ENCODE data around the gene FUCA2. TPM values are rescaled to one million over a fixed set of nuclear protein-coding genes. Genes with fewer than 3 reads are reported as not detected.

Gene FUCA2, protein sequence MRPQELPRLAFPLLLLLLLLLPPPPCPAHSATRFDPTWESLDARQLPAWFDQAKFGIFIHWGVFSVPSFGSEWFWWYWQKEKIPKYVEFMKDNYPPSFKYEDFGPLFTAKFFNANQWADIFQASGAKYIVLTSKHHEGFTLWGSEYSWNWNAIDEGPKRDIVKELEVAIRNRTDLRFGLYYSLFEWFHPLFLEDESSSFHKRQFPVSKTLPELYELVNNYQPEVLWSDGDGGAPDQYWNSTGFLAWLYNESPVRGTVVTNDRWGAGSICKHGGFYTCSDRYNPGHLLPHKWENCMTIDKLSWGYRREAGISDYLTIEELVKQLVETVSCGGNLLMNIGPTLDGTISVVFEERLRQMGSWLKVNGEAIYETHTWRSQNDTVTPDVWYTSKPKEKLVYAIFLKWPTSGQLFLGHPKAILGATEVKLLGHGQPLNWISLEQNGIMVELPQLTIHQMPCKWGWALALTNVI
- total RNA-seq, result 41.2 and 61.5 TPM in 2 replicates

DNA sequence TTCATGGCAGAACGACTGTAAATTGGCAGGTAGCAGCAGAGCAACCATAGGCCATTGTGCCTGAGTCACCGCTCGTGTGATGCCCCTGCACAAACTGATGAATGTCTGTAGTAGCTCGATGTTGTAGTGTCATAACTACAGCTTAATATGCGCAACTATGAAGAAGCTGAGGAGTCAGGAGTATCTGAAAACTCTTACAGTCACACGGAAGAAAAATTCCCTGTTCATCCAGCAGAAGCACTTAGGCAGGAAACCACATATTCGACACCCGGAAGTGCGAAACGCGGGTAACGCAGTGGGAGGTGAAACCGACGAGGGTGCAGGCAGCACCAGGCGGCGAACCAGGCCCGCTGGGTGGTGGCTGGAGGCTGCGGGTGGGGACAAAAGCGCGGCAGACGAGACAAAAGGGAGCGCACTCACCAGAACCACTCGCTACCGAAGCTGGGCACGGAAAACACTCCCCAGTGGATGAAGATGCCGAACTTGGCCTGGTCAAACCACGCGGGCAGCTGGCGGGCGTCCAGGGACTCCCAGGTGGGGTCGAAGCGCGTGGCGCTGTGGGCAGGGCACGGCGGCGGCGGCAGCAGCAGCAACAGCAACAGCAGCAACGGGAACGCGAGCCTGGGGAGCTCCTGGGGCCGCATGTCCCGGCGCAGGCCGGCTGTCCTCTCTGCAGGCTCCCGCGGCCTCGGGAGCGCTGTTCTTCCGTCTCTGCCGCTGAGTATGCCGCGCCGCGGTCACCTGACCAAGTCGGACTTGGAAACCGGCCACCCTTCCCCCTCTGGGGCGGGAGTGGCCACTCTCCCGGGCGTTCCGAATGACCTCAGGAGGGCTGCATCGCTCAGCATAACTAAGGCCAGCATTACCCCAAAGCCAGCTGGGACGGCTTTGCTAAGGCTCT lies at the start of gene FUCA2:
Gene FUCA2, minus strand, starts transcription at position 730 of the 901 bp plus-strand sequence. Its CDS starts 86 bp downstream, at position 644.

GRCh38 chr6:143450453-143451371 lies 60.8 kb downstream of the FUCA2 start, which contains the start of the genes ADAT2 and PEX3:
Gene ADAT2, minus strand, starts transcription at chr6:143450695. Its CDS starts 37 bp downstream, at chr6:143450658.
Gene PEX3, plus strand, starts transcription at chr6:143450805. Its CDS starts 238 bp downstream, at chr6:143451043.

Small RNAs within 50 kb of the gene (small RNA-seq; reads per million reads assigned to genes)
- gene RNA5SP221, result 0.63 reads per million

Other genes starting within 250 kb of the FUCA2 start
- 13.0 and 15.4 TPM in 2 replicates for gene ADAT2, start 61.0 kb downstream of the FUCA2 start, total RNA-seq
- 24.6 and 28.1 TPM in 2 replicates for gene PEX3, start 60.9 kb downstream of the FUCA2 start, total RNA-seq
- gene PHACTR2, start 166.2 kb upstream of the FUCA2 start, total RNA-seq, result 210 and 243 TPM in 2 replicates